GM23338 (cell line): ENCODE results near the gene GRK4.

Experiments
- CREB1 ChIP-seq: fragments of 250-450 bp; sonication (Bioruptor Pico); IDR thresholded peaks from 2 replicates; pipeline ENCODE4 v1.5.0; 2020; ENCODE audit warnings: low read depth, mild to moderate bottlenecking, moderate library complexity
- EZH2 ChIP-seq: fragments of 200-600 bp; sonication (generic); IDR thresholded peaks from one replicate; pipeline ENCODE4 v1.8.0; 2017; ENCODE audit warnings: antibody characterized with exemption, mild to moderate bottlenecking, low read depth; ENCODE audit not compliant: unreplicated experiment
- EZH2phosphoT487 ChIP-seq: fragments of 200-600 bp; sonication (generic); IDR thresholded peaks from one replicate; pipeline ENCODE4 v1.8.1; 2018; ENCODE audit warnings: antibody characterized with exemption; ENCODE audit not compliant: unreplicated experiment
- JUNB ChIP-seq: IDR thresholded peaks from one replicate; pipeline ENCODE4 v1.6.1; 2016; ENCODE audit warnings: antibody characterized with exemption; ENCODE audit not compliant: unreplicated experiment
- POLR2AphosphoS5 ChIP-seq: IDR thresholded peaks from 2 replicates; pipeline ENCODE4 v1.6.1; 2016; ENCODE audit warnings: antibody characterized with exemption, low read depth
- TF ChIP-seq, protein P1 (sequence below), 2 experiments: fragments of 200-600 bp in 1 of 2; sonication (generic) in 1 of 2; conservative IDR thresholded peaks; 2 replicates each; pipeline versions ENCODE4 v1.5.1 to v1.6.1; 2016 to 2017; ENCODE audit warnings: antibody characterized with exemption in 2 of 2, low read depth in 2 of 2, mild to moderate bottlenecking in 2 of 2, moderate library complexity in 1 of 2
- TF ChIP-seq, protein P2 (sequence below): IDR thresholded peaks from one replicate; pipeline ENCODE4 v1.6.1; 2018; ENCODE audit warnings: antibody characterized with exemption; ENCODE audit not compliant: unreplicated experiment
- TF ChIP-seq, protein P3 (sequence below): IDR thresholded peaks from 2 replicates; pipeline ENCODE4 v1.6.1; 2016; ENCODE audit warnings: antibody characterized with exemption

DNA sequence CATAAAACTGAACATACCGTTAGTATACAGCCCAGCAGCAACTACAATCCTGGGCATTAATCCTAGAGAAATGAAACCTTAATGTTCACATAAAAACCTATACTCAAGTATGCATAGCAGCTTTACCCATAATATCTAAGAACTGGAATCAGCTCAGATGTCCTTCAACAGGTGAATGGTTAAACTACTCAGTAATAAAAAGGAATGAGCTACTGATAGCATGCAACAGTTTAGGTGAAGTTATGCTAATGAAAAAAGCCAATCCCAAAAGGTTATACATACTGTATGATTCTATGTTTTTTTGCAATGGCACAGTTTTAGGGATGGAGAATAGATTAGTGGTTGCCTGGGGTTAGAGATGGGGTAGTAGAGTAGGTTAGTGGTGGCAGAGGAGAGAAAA is 120.4 kb downstream of the GRK4 start:
- TF ChIP-seq, protein P1, sequence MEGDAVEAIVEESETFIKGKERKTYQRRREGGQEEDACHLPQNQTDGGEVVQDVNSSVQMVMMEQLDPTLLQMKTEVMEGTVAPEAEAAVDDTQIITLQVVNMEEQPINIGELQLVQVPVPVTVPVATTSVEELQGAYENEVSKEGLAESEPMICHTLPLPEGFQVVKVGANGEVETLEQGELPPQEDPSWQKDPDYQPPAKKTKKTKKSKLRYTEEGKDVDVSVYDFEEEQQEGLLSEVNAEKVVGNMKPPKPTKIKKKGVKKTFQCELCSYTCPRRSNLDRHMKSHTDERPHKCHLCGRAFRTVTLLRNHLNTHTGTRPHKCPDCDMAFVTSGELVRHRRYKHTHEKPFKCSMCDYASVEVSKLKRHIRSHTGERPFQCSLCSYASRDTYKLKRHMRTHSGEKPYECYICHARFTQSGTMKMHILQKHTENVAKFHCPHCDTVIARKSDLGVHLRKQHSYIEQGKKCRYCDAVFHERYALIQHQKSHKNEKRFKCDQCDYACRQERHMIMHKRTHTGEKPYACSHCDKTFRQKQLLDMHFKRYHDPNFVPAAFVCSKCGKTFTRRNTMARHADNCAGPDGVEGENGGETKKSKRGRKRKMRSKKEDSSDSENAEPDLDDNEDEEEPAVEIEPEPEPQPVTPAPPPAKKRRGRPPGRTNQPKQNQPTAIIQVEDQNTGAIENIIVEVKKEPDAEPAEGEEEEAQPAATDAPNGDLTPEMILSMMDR (conservative IDR thresholded peaks at IDR 0.05; ENCODE audit: low read depth in 2 of 2): no peak
- no peak for TF ChIP-seq CREB1 (CRISPR knock-in tag)
- TF ChIP-seq, protein P2, sequence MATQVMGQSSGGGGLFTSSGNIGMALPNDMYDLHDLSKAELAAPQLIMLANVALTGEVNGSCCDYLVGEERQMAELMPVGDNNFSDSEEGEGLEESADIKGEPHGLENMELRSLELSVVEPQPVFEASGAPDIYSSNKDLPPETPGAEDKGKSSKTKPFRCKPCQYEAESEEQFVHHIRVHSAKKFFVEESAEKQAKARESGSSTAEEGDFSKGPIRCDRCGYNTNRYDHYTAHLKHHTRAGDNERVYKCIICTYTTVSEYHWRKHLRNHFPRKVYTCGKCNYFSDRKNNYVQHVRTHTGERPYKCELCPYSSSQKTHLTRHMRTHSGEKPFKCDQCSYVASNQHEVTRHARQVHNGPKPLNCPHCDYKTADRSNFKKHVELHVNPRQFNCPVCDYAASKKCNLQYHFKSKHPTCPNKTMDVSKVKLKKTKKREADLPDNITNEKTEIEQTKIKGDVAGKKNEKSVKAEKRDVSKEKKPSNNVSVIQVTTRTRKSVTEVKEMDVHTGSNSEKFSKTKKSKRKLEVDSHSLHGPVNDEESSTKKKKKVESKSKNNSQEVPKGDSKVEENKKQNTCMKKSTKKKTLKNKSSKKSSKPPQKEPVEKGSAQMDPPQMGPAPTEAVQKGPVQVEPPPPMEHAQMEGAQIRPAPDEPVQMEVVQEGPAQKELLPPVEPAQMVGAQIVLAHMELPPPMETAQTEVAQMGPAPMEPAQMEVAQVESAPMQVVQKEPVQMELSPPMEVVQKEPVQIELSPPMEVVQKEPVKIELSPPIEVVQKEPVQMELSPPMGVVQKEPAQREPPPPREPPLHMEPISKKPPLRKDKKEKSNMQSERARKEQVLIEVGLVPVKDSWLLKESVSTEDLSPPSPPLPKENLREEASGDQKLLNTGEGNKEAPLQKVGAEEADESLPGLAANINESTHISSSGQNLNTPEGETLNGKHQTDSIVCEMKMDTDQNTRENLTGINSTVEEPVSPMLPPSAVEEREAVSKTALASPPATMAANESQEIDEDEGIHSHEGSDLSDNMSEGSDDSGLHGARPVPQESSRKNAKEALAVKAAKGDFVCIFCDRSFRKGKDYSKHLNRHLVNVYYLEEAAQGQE: no peak
- TF ChIP-seq POLR2AphosphoS5: no peak
- TF ChIP-seq EZH2: no peak
- TF ChIP-seq EZH2phosphoT487: no peak
- TF ChIP-seq, protein P3, sequence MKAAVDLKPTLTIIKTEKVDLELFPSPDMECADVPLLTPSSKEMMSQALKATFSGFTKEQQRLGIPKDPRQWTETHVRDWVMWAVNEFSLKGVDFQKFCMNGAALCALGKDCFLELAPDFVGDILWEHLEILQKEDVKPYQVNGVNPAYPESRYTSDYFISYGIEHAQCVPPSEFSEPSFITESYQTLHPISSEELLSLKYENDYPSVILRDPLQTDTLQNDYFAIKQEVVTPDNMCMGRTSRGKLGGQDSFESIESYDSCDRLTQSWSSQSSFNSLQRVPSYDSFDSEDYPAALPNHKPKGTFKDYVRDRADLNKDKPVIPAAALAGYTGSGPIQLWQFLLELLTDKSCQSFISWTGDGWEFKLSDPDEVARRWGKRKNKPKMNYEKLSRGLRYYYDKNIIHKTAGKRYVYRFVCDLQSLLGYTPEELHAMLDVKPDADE: no peak
- no peak for TF ChIP-seq JUNB
